GM10266 (cell line): ENCODE data around the gene AVEN.

Source experiments
- DNase-seq: peaks from one replicate; pipeline ENCODE4 v3.0.0; 2012; ENCODE audit errors: extremely low spot score
- CTCF ChIP-seq: IDR thresholded peaks from 2 replicates; pipeline ENCODE4 v1.5.1; 2012; ENCODE audit warnings: mild to moderate bottlenecking, low read depth; ENCODE audit not compliant: control insufficient read depth, insufficient read depth; ENCODE audit errors: missing control alignments

The AVEN gene

GRCh38 chr15:33866101-33866737 is 172.8 kb downstream of the AVEN start:
- no peak for DNase-seq
- no peak for TF ChIP-seq CTCF

- TF ChIP-seq CTCF: no peak
- no peak for DNase-seq
Measured at GRCh38 chr15:33865416-33865815, 173.6 kb downstream of the AVEN start.

GRCh38 chr15:33864360-33865075 is 174.5 kb downstream of the AVEN start:
- DNase-seq: no peak
- TF ChIP-seq CTCF: no peak

- DNase-seq: no peak
- no peak for TF ChIP-seq CTCF
Measured at GRCh38 chr15:33860754-33861153, 178.2 kb downstream of the AVEN start.

- no peak for TF ChIP-seq CTCF
- DNase-seq: no peak
Measured at GRCh38 chr15:33859992-33860545, 178.9 kb downstream of the AVEN start.

GRCh38 chr15:33858836-33859235 is 180.2 kb downstream of the AVEN start:
- DNase-seq: no peak
- TF ChIP-seq CTCF: no peak

- no peak for TF ChIP-seq CTCF
- no peak for DNase-seq
Measured at GRCh38 chr15:33857726-33858125, 181.3 kb downstream of the AVEN start.
